Spleen (tissue), 11 donors: ENCODE measurements around the gene C16orf89. TPM values are rescaled to one million over a fixed set of nuclear protein-coding genes. Genes with fewer than 3 reads are reported as not detected.
A peak's percentile ranks its signal among the peaks of the same experiment; 100 is the strongest.

ENCODE experiments used
- DNase-seq: peaks from one replicate; pipeline ENCODE4 v3.0.0-alpha.2; 2020
- H3K27ac ChIP-seq, 8 donors: fragments of 200-600 bp; sonication (generic) in 7 of 8; 1 replicate in 4 of 8; 2 replicates in 4 of 8; pipeline versions ENCODE4 v1.5.0 to v1.8.0; 2016 to 2021; ENCODE audit warnings: inconsistent platforms in 4 of 8, mild to moderate bottlenecking in 4 of 8, moderate library complexity in 1 of 8
- H3K27me3 ChIP-seq, 7 donors: fragments of 200-600 bp; sonication (generic) in 6 of 7; replicated peaks in 1 of 7; 1 replicate in 4 of 7; 2 replicates in 3 of 7; pipeline versions ENCODE4 v1.5.0 to v1.8.0; 2016 to 2021; ENCODE audit warnings: inconsistent platforms in 3 of 7, mild to moderate bottlenecking in 1 of 7
- H3K36me3 ChIP-seq, 6 donors: fragments of 200-600 bp; sonication (generic) in 5 of 6; 1 replicate in 4 of 6; 2 replicates in 2 of 6; pipeline versions ENCODE4 v1.5.0 to v1.8.0; 2016 to 2021; ENCODE audit warnings: inconsistent platforms in 2 of 6
- H3K4me1 ChIP-seq, 6 donors: fragments of 200-600 bp; sonication (generic) in 5 of 6; 1 replicate in 3 of 6; 2 replicates in 3 of 6; pipeline versions ENCODE4 v1.5.0 to v1.8.0; 2016 to 2021; ENCODE audit warnings: inconsistent platforms in 3 of 6
- H3K4me3 ChIP-seq, 8 donors: fragments of 200-600 bp; sonication (generic) in 7 of 8; 1 replicate in 4 of 8; 2 replicates in 4 of 8; pipeline versions ENCODE4 v1.5.0 to v1.8.0; 2016 to 2021; ENCODE audit warnings: inconsistent platforms in 4 of 8, mild to moderate bottlenecking in 4 of 8, moderate library complexity in 2 of 8
- H3K9me3 ChIP-seq, 8 donors: fragments of 200-600 bp; sonication (generic) in 7 of 8; 1 replicate in 4 of 8; 2 replicates in 4 of 8; pipeline versions ENCODE4 v1.5.0 to v1.8.0; 2016 to 2021; ENCODE audit warnings: inconsistent platforms in 4 of 8
- POLR2A ChIP-seq, 3 donors: fragments of 450-650 bp; IDR thresholded peaks; one replicate each; pipeline ENCODE4 v1.5.1; 2017; ENCODE audit warnings: antibody characterized with exemption in 3 of 3, mild to moderate bottlenecking in 1 of 3
- POLR2AphosphoS5 ChIP-seq, 3 donors: sonication (generic); formaldehyde crosslinking; IDR thresholded peaks; one replicate each; pipeline ENCODE4 v1.5.1; 2017; ENCODE audit warnings: antibody characterized with exemption in 3 of 3
- WGBS, 5 donors: extraction: QIAGEN DNeasy Blood & Tissue Kit in 3 of 5; methylation state at CpG; one replicate each; pipeline versions ENCODE4 v1.1.5 to v1.1.7; 2013 to 2018; 5-methylcytosine and 5-hydroxymethylcytosine counted together
- intact Hi-C: fragments of 100-400 bp; cut with DNase I; formaldehyde crosslinking; loops from one replicate; pipeline ENCODE4 v1.15.0; 2023; ENCODE audit warnings: low total_unique reads
- polyA plus RNA-seq, 3 donors: library from polyadenylated mRNA; stranded (reverse); fragments of 200-250 nt; gene quantifications; one replicate each; pipeline ENCODE4 v1.2.1, GENCODE V29; 2013
- total RNA-seq, 7 donors: library from RNA; depleted of rRNA in 3 of 7; stranded (reverse); fragments of >200 nt in 3 of 7; fragmentation: NEBNext Ultra II Directional in 4 of 7; extraction: Animal tissue kit (Norgen Biotek cat#: 25700) in 4 of 7; gene quantifications; one replicate each; pipeline versions ENCODE4 v1.1.0 to v1.2.1, GENCODE V29; 2016 to 2021
- TF ChIP-seq, protein P1 (sequence below), 11 experiments: fragments of 200-600 bp in 7 of 11; fragments of 450-650 bp in 4 of 11; sonication (generic) in 4 of 11; IDR thresholded peaks in 8 of 11; conservative IDR thresholded peaks in 3 of 11; 1 replicate in 7 of 11; 2 replicates in 4 of 11; pipeline versions ENCODE4 v1.4.0 to v1.8.0; 2016 to 2021; ENCODE audit warnings: antibody characterized with exemption in 11 of 11, inconsistent platforms in 4 of 11, mild to moderate bottlenecking in 1 of 11
- donor health status: healthy with polysubstance abuse.
- donor health status: DM: no; HTN: no; CAD: no; lungs with moderate emphysema.
- donor health status: DM: no; HTN: no; CAD: no.
- donor health status: Bipolar disorder and iron deficiency.
- donor health status: healthy.
- donor health status: DM: no; HTN: no; CAD: no.
- donor health status: DM: yes; HTN: yes; CAD: no.

The C16orf89 gene
- total and polyA plus RNA-seq, 10 donors, result 0.34 to 5.7 (median 1.7) TPM; not detected in 1

DNA sequence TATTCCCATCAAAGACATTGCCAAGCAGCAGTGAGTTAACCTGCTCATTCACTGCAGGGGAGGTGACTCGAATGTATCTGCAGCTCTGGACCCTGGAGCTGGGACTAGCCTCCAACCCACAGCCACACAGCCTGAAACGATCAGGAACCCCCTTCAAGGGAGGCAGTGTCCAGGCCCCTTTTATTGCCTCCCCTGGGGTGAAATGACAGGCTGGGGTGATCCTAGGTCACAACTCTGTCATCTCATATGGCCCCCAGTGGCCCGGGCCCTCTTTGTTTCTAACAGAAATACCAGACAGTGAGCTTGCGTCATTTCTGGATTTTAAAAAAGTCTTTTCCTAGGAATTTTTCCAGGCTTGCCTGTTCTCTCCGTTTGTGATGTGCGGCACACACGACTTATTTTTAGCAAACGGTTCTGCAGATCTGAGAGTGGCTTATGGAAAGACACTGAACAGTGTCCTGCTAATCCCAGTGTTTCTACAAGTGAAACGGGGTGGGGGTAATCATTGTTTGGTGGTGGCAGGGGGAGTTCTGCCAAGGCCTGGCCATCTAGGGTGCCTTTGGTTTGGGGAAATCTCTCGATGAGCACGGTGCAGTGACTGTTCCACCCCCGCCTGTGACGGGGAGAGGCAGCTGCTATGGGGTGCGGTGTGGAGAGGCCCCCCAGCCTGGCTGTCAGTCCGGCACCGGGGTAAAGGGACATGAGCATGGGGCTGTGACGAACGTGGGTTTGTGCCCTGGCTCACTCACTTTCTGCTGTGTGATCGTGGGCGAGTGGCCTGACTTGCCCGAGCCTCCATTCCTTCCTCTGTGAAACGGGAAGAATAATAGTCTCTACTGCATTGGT is 59.2 kb downstream of the C16orf89 start:
- Histone ChIP-seq H3K36me3 (no peaks in the 10 kb centered on the region), H3K27ac (no peak overlapping the region), H3K9me3 (no peaks in the 10 kb centered on the region), H3K27me3 (peaks cover 0 to 50% (median 0%) of the 10 kb centered on the region in 7 donors), H3K4me1 (no peaks in the 10 kb centered on the region), H3K4me3 (no peak overlapping the region)
- 78 to 85% (median 79%) methylated on average over 20 to 22 of the region's 22 CpGs for WGBS, 5 donors
- TF ChIP-seq POLR2AphosphoS5 (IDR thresholded peaks at IDR 0.05), result no peak
- TF ChIP-seq POLR2A (IDR thresholded peaks at IDR 0.05), result no peak
- TF ChIP-seq, protein P1, sequence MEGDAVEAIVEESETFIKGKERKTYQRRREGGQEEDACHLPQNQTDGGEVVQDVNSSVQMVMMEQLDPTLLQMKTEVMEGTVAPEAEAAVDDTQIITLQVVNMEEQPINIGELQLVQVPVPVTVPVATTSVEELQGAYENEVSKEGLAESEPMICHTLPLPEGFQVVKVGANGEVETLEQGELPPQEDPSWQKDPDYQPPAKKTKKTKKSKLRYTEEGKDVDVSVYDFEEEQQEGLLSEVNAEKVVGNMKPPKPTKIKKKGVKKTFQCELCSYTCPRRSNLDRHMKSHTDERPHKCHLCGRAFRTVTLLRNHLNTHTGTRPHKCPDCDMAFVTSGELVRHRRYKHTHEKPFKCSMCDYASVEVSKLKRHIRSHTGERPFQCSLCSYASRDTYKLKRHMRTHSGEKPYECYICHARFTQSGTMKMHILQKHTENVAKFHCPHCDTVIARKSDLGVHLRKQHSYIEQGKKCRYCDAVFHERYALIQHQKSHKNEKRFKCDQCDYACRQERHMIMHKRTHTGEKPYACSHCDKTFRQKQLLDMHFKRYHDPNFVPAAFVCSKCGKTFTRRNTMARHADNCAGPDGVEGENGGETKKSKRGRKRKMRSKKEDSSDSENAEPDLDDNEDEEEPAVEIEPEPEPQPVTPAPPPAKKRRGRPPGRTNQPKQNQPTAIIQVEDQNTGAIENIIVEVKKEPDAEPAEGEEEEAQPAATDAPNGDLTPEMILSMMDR (IDR thresholded peaks at IDR 0.05 in 8 of 11, conservative IDR thresholded peaks at IDR 0.05 in 3 of 11), result no peak
- intact Hi-C loops, result no loop called here
- DNase-seq, result peak; percentile 57

DNA sequence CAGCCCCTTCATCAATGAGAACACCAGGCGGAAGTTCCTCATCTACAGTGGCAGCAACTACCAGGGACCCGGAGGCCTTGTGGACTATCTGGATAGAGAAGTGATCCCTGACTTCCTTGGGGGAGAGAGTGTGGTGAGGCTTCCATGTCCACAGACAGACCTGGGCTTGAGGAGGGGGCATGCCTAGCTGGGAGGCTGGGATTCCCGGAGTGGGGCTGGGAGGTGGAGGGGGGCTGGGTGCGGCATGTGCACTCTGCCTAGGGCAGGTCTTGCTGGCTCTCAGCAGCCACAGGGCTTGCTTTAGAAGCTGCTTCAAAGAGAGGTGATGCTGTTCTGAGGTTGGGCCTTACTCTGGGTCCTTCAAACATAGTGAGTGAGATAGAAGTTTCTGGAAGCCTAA is 59.8 kb downstream of the C16orf89 start:
- H3K27ac ChIP-seq, result no peak overlapping the region
- H3K4me3 ChIP-seq, result no peak overlapping the region
- peak; percentile 54 for DNase-seq
- WGBS, 5 donors, result 53 to 81% (median 69%) methylated on average over 4 of the region's 4 CpGs
- H3K36me3 ChIP-seq, result no peaks in the 10 kb centered on the region
- intact Hi-C loops, result no loop called here
- no peaks in the 10 kb centered on the region for H3K9me3 ChIP-seq
- H3K27me3 ChIP-seq, result peaks cover 0 to 44% (median 0%) of the 10 kb centered on the region in 7 donors
- TF ChIP-seq, protein P1 (IDR thresholded peaks at IDR 0.05 in 8 of 11, conservative IDR thresholded peaks at IDR 0.05 in 3 of 11), result no peak
- TF ChIP-seq POLR2A (IDR thresholded peaks at IDR 0.05) (no peak), POLR2AphosphoS5 (IDR thresholded peaks at IDR 0.05) (no peak)
- H3K4me1 ChIP-seq, result no peaks in the 10 kb centered on the region

DNA sequence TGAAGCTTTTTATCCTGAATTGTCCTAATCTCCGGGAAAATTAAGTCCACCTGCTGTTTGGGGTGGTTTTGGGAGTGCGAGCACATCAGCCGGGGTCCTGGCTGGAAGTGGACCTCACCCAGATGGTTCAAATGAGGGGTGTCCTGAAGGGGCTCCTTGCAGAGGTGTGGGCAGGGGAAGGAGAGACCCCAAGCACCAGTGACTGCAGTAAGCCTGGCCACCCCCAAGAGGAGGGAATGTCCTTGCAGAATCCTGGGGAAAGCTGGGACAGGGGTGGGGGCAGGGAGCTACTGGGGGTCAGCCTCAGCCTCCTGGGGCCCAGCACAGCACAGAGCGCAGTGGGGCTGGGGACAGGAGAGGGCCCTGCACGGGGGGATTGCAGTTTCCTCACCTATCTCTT is 61.4 kb downstream of the C16orf89 start:
- TF ChIP-seq, protein P1 (IDR thresholded peaks at IDR 0.05 in 8 of 11, conservative IDR thresholded peaks at IDR 0.05 in 3 of 11), result no peak
- TF ChIP-seq POLR2A (IDR thresholded peaks at IDR 0.05) (no peak), POLR2AphosphoS5 (IDR thresholded peaks at IDR 0.05) (no peak)
- DNase-seq, result peak; percentile 18

DNA sequence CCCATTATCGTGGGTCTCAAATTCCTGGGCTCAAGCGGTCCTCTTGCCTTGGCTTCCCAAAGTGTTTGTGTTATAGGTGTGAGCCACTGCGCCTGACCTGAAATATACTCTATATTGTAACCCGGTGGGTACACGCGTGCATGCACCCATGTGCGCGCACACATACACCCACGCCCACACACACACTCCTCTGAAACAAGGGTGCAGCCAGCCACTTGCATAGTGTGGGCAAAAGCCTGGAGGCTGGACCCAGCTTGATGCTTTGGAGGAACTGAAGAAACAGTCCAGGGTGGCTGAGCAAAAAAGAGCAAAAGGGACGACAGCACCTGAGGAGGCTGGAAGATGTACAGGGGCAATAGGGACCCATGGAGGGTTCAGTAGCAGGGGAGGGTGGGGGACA is 61.9 kb downstream of the C16orf89 start:
- Histone ChIP-seq H3K27me3 (peaks cover 0 to 38% (median 0%) of the 10 kb centered on the region in 7 donors), H3K4me3 (no peak overlapping the region), H3K9me3 (no peaks in the 10 kb centered on the region), H3K27ac (no peak overlapping the region), H3K4me1 (no peaks in the 10 kb centered on the region), H3K36me3 (no peaks in the 10 kb centered on the region)
- peak; percentile 20 for DNase-seq
- intact Hi-C loops, result no loop called here
- WGBS, 5 donors, result 89 to 97% (median 93%) methylated on average over 10 of the region's 10 CpGs
- TF ChIP-seq, protein P1 (IDR thresholded peaks at IDR 0.05 in 8 of 11, conservative IDR thresholded peaks at IDR 0.05 in 3 of 11), result no peak
- TF ChIP-seq POLR2AphosphoS5 (IDR thresholded peaks at IDR 0.05) (no peak), POLR2A (IDR thresholded peaks at IDR 0.05) (no peak)

More for the DNA sequence above, 61.4 kb downstream of the C16orf89 start:
- 64 to 73% (median 71%) methylated on average over 5 of the region's 5 CpGs for WGBS, 5 donors
- Histone ChIP-seq H3K4me1 (no peaks in the 10 kb centered on the region), H3K4me3 (no peak overlapping the region), H3K27me3 (peaks cover 0 to 39% (median 0%) of the 10 kb centered on the region in 7 donors), H3K27ac (no peak overlapping the region), H3K36me3 (no peaks in the 10 kb centered on the region), H3K9me3 (no peaks in the 10 kb centered on the region)
- intact Hi-C loops, result no loop called here
